HG02588 (cell line): ENCODE results near the gene C5orf46.
"Not testable (repeated sequence)": the region's sequence is repeated elsewhere in the genome, so short reads cannot be mapped to it uniquely, and the experiment has no call there.

ENCODE experiments used
- ATAC-seq: cut with Tn5 transposase; IDR thresholded peaks from one replicate; pipeline ENCODE4 v1.9.1; 2021; ENCODE audit warnings: mild to moderate bottlenecking, moderate library complexity; ENCODE audit not compliant: unreplicated experiment

C5orf46 gene

GRCh38 chr5:147895864-147896263 is 10.5 kb downstream of the C5orf46 start:
- no peak for ATAC-seq

GRCh38 chr5:147893820-147894219 is 12.5 kb downstream of the C5orf46 start:
- ATAC-seq = no peak

- no peak for ATAC-seq
Observed at GRCh38 chr5:147892696-147893296, 13.5 kb downstream of the C5orf46 start.

GRCh38 chr5:147887930-147888329 is 18.4 kb downstream of the C5orf46 start:
- no peak for ATAC-seq

- no peak for ATAC-seq
Observed at GRCh38 chr5:147887026-147887627, 19.2 kb downstream of the C5orf46 start.

GRCh38 chr5:147882586-147883313 is 23.6 kb downstream of the C5orf46 start:
- ATAC-seq = no peak

GRCh38 chr5:147880487-147880886 is 25.9 kb downstream of the C5orf46 start:
- no peak for ATAC-seq

GRCh38 chr5:147879784-147880183 is 26.6 kb downstream of the C5orf46 start:
- no peak for ATAC-seq

GRCh38 chr5:147878066-147878759 is 28.1 kb downstream of the C5orf46 start, which contains the start of gene SCGB3A2:
Gene SCGB3A2, plus strand, starts transcription at chr5:147878711. Its CDS starts 93 bp downstream, at chr5:147878804.
- no peak for ATAC-seq

- ATAC-seq = no peak
Observed at GRCh38 chr5:147876626-147877025, 29.7 kb downstream of the C5orf46 start.

- no peak for ATAC-seq
Observed at GRCh38 chr5:147876141-147876540, 30.2 kb downstream of the C5orf46 start.

- no peak for ATAC-seq
Observed at GRCh38 chr5:147874910-147875367, 31.4 kb downstream of the C5orf46 start.

- ATAC-seq = not testable (repeated sequence)
Observed at GRCh38 chr5:147874118-147874875, 32.0 kb downstream of the C5orf46 start.

- ATAC-seq = not testable (repeated sequence)
Observed at GRCh38 chr5:147872744-147873435, 33.4 kb downstream of the C5orf46 start.

- not testable (repeated sequence) for ATAC-seq
Observed at GRCh38 chr5:147871980-147872549, 34.3 kb downstream of the C5orf46 start.

GRCh38 chr5:147869892-147870291 is 36.4 kb downstream of the C5orf46 start:
- not testable (repeated sequence) for ATAC-seq

- no peak for ATAC-seq
Observed at GRCh38 chr5:147869112-147869511, 37.2 kb downstream of the C5orf46 start.

- ATAC-seq = no peak
Observed at GRCh38 chr5:147863454-147864158, 42.7 kb downstream of the C5orf46 start.

GRCh38 chr5:147860641-147861025 is 45.7 kb downstream of the C5orf46 start:
- no peak for ATAC-seq
